ENCODE data around the gene HLA-DQA1.
"Not testable (repeated sequence)": the region's sequence is repeated elsewhere in the genome, so short reads cannot be mapped to it uniquely, and the experiment has no call there.

- TF ChIP-seq, protein P1, sequence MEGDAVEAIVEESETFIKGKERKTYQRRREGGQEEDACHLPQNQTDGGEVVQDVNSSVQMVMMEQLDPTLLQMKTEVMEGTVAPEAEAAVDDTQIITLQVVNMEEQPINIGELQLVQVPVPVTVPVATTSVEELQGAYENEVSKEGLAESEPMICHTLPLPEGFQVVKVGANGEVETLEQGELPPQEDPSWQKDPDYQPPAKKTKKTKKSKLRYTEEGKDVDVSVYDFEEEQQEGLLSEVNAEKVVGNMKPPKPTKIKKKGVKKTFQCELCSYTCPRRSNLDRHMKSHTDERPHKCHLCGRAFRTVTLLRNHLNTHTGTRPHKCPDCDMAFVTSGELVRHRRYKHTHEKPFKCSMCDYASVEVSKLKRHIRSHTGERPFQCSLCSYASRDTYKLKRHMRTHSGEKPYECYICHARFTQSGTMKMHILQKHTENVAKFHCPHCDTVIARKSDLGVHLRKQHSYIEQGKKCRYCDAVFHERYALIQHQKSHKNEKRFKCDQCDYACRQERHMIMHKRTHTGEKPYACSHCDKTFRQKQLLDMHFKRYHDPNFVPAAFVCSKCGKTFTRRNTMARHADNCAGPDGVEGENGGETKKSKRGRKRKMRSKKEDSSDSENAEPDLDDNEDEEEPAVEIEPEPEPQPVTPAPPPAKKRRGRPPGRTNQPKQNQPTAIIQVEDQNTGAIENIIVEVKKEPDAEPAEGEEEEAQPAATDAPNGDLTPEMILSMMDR (conservative IDR thresholded peaks at IDR 0.05; ENCODE audit: low read length), result not testable (repeated sequence)
- TF ChIP-seq EZH2phosphoT487 (IDR thresholded peaks at IDR 0.05; ENCODE audit: borderline replicate concordance, low read depth, low read length), result not testable (repeated sequence)
Observed at GRCh38 chr6:32641785-32642719, 4.8 kb downstream of the HLA-DQA1 start.

All from OCI-LY7 (cell line).